GM12873 (cell line): ENCODE data around the gene SKIDA1.

Experiments used
- TF ChIP-seq, protein P1 (sequence below): IDR thresholded peaks from 2 replicates; pipeline ENCODE4 v1.5.1; 2012; ENCODE audit warnings: low read depth, mild to moderate bottlenecking, moderate library complexity, low read length, control low read depth; ENCODE audit not compliant: insufficient read depth; ENCODE audit errors: missing control alignments

Gene SKIDA1

GRCh38 chr10:21520509-21520908 is 5.0 kb downstream of the SKIDA1 start:
- TF ChIP-seq, protein P1, sequence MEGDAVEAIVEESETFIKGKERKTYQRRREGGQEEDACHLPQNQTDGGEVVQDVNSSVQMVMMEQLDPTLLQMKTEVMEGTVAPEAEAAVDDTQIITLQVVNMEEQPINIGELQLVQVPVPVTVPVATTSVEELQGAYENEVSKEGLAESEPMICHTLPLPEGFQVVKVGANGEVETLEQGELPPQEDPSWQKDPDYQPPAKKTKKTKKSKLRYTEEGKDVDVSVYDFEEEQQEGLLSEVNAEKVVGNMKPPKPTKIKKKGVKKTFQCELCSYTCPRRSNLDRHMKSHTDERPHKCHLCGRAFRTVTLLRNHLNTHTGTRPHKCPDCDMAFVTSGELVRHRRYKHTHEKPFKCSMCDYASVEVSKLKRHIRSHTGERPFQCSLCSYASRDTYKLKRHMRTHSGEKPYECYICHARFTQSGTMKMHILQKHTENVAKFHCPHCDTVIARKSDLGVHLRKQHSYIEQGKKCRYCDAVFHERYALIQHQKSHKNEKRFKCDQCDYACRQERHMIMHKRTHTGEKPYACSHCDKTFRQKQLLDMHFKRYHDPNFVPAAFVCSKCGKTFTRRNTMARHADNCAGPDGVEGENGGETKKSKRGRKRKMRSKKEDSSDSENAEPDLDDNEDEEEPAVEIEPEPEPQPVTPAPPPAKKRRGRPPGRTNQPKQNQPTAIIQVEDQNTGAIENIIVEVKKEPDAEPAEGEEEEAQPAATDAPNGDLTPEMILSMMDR: no peak

DNA sequence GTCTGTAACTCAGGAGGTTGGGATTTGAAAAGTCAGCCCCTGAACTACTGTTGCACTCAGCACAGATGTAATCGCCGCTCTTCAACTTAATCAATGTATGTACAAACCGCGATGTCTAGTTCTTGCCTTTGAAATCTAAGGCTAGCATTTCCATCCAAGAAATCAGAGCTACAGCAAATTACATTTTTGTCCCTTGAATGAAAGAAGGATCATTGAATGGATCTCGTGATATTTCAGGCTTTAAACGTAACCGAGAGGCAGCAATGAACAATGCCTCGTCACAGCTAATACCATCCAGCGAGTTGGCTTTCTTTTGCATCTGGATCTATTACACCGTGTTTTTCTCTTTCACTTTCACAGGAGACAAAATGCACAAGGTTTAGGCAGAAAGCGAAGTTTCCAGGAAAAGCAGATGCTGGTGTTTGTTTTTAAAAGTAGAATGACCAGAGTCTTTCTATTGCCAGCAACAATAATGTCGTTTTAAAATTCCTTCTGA is 5.5 kb downstream of the SKIDA1 start:
- TF ChIP-seq, protein P1: no peak

DNA sequence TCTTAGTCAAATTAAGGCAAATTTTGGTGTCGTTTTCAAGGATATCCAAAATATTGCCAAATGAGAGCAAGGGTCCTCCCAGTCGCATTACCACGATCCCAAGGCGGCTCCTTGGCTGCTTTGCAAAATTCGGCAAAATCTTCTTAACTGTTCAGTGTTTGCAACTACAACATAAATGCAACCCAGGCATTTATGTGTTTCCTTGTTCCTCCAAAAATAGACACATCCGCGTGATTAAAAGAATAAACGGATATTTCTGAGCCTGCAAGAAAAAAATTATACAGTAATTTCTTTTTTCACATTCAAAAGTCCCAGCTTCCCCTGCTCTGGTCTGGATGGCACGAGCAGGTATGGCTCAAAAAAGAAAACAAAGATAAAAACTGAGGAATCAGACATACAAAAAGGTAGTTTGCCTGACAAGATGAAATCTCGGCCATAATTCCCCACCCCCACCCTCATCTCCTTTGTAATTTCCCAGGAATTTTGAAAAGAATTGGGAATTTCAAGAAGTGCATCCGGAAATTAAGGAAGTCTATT is 6.0 kb downstream of the SKIDA1 start:
- TF ChIP-seq, protein P1: no peak

DNA sequence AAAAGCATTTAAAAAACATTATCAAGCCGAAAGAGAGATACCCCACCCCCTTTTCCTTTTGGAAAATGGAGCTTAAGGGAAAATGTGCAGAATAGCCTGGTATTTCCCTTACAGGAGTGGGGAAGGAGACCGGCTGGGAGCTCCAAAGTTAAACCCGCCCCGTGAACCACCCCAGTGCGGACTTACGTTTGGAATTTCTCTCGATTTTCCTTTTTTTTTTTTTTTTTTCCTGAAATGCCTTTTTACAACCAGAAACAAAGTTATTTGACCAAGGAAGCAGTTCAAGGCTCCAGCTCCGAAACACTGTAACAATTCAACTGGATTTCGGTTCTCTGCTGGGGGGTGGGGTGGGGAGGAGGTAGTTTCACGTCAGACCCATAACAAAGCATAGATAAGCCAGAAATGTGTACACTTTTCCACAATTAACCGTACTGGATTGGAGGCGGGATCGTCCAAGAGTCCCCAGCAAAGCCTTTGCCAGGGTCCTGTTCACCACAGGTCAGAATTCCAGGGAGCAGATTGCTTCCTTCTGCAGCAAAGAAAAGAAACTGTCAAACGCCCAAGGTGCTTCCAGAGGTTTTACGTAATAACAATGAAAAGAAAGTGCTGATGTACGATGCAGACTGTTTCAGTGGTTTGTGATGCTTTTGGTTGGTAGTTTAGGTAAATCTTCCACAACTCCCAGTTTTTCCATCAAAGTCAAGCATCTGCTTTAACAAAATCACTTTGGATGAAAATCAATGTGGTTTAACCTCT is 6.7 kb downstream of the SKIDA1 start:
- TF ChIP-seq, protein P1: no peak

DNA sequence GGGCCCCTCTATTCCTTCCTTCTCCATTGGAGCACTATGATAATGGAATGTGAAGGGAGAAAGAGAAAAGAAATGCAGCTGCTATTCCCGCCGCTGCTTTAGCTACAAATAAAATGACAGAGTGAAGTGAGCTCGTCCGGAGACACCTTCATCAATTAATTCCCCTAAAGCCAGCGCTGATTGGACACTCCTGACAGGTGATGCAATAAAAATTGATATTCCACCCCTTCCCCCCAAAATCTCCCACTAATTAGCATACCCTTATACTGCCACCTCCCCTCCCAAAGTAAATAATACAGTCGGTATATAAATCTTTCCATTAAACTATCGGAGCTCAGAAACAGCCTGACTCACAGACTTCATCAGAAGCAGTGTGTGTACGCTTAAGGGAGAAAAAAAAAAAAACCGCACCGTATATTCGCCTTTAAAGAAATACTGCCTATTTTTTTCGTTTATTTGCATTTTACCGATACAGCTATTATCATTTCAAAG is 7.3 kb downstream of the SKIDA1 start:
- TF ChIP-seq, protein P1: no peak

DNA sequence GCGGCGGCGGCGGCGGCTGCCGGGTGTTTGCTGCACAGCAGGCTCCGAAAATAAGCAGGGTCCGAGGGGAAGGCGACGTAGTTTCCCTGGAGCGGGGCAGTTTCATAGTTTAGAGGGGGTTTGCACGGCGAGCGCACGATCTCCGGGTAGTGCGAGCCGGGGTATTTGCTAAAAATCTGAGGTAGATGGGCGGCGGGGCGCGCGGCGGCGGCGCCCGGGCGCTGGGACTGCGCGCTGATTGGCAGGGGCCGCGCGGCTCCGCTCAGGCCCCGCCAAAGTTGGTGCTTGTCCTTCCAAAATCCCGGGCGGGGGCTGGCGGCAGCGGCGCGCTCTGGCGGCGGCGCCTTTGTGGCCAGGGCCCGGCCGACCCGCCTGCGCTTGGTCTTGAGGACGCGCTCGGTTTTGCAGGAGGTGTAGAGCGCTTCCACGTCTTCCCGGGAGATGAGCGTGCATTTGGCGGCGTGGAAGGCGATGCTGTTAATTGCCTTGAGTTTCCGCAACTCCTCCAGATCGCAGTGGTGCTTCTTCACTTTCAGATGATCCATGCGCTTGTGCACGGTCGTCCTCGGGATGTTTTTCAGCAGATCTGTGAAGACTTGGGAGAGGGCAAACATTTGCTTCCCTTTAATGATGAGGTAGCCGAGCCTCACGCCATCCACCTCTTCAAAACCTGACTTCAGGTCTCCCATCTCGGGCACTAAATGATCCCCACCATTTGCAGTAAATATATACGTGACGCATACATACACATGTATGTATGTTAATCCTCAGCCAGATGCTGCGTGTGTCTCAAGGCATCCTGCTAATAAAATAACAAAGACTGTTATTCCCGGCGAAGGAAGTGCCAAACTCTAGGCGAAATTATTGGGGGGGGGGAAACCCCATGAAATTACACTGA is 8.1 kb downstream of the SKIDA1 start:
- TF ChIP-seq, protein P1: no peak
